PFSK-1 (cell line): ENCODE results near the gene BNIP1.

Source experiments
- POLR2AphosphoS5 ChIP-seq: IDR thresholded peaks from 2 replicates; pipeline ENCODE4 v1.6.1; 2012; ENCODE audit warnings: low read depth, mild to moderate bottlenecking, control low read depth, low read length, moderate library complexity
- SIN3A ChIP-seq: IDR thresholded peaks from 2 replicates; pipeline ENCODE4 v1.6.1; 2012; ENCODE audit warnings: mild to moderate bottlenecking, low read length, moderate library complexity, borderline replicate concordance; ENCODE audit not compliant: insufficient read depth
- TF ChIP-seq, protein P1 (sequence below), 2 experiments: IDR thresholded peaks; 2 replicates each; pipeline versions ENCODE4 v1.6.1 to v1.8.0; 2011 to 2012; ENCODE audit warnings: low read depth in 2 of 2, low read length in 2 of 2, control low read depth in 1 of 2, inconsistent platforms in 1 of 2, mild to moderate bottlenecking in 1 of 2, moderate library complexity in 1 of 2; ENCODE audit not compliant: insufficient read depth in 1 of 2

DNA sequence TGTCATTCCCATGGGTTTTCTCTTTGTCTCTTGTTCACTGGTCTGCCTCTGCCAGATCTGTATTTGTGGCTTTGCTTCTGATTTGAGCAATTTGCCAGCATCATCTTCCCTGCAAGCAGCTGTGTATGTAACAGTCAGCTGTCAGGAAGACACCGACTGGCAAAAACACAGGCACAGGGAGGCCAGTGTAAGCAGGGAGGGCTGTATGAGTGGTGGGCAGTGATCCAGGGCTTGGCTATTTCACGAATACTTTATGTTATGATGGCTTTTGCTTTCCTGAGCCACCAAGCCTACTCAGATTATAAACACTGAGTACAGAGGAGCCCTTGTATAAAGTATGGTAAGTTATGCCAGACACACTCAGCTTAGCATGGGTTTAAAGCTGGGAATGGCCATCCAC is 11.6 kb downstream of the BNIP1 start:
- TF ChIP-seq, protein P1, sequence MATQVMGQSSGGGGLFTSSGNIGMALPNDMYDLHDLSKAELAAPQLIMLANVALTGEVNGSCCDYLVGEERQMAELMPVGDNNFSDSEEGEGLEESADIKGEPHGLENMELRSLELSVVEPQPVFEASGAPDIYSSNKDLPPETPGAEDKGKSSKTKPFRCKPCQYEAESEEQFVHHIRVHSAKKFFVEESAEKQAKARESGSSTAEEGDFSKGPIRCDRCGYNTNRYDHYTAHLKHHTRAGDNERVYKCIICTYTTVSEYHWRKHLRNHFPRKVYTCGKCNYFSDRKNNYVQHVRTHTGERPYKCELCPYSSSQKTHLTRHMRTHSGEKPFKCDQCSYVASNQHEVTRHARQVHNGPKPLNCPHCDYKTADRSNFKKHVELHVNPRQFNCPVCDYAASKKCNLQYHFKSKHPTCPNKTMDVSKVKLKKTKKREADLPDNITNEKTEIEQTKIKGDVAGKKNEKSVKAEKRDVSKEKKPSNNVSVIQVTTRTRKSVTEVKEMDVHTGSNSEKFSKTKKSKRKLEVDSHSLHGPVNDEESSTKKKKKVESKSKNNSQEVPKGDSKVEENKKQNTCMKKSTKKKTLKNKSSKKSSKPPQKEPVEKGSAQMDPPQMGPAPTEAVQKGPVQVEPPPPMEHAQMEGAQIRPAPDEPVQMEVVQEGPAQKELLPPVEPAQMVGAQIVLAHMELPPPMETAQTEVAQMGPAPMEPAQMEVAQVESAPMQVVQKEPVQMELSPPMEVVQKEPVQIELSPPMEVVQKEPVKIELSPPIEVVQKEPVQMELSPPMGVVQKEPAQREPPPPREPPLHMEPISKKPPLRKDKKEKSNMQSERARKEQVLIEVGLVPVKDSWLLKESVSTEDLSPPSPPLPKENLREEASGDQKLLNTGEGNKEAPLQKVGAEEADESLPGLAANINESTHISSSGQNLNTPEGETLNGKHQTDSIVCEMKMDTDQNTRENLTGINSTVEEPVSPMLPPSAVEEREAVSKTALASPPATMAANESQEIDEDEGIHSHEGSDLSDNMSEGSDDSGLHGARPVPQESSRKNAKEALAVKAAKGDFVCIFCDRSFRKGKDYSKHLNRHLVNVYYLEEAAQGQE (IDR thresholded peaks at IDR 0.05; ENCODE audit: insufficient read depth in 1 of 2, low read depth in 2 of 2, low read length in 2 of 2): no peak
- TF ChIP-seq SIN3A: no peak
- TF ChIP-seq POLR2AphosphoS5: no peak
